HUES48 (cell line): ENCODE measurements around the gene KAT6B.
"Not testable (repeated sequence)": the region's sequence is repeated elsewhere in the genome, so short reads cannot be mapped to it uniquely, and the experiment has no call there.

ENCODE experiments used
- H3K27ac ChIP-seq: one replicate; pipeline ENCODE4 v1.7.0; 2013; ENCODE audit warnings: low read depth, low read length, inconsistent platforms
- H3K27me3 ChIP-seq: 2 replicates; pipeline ENCODE4 v1.6.1; 2013; ENCODE audit warnings: mild to moderate bottlenecking, low read length; ENCODE audit not compliant: control insufficient read depth, insufficient read depth
- H3K36me3 ChIP-seq: 2 replicates; pipeline ENCODE4 v1.6.1; 2013; ENCODE audit warnings: low read length; ENCODE audit not compliant: control insufficient read depth, insufficient read depth
- H3K4me1 ChIP-seq: 2 replicates; pipeline ENCODE4 v1.6.1; 2013; ENCODE audit warnings: mild to moderate bottlenecking, low read length; ENCODE audit not compliant: control insufficient read depth, insufficient read depth
- H3K4me3 ChIP-seq: 2 replicates; pipeline ENCODE4 v1.5.1; 2013; ENCODE audit warnings: mild to moderate bottlenecking, low read depth, low read length
- H3K9ac ChIP-seq: 2 replicates; pipeline ENCODE4 v1.6.1; 2013; ENCODE audit warnings: mild to moderate bottlenecking, low read depth, low read length, moderate library complexity
- H3K9me3 ChIP-seq: 2 replicates; pipeline ENCODE4 v1.6.1; 2013; ENCODE audit warnings: low read length; ENCODE audit not compliant: control insufficient read depth, insufficient read depth

The KAT6B gene

GRCh38 chr10:74906611-74907198 lies 80.3 kb downstream of the KAT6B start:
- Histone ChIP-seq H3K36me3 (no peaks in the 10 kb centered on the region), H3K4me3 (no peak overlapping the region), H3K27ac (no peak overlapping the region), H3K9me3 (no peaks in the 10 kb centered on the region), H3K27me3 (no peaks in the 10 kb centered on the region), H3K9ac (no peak overlapping the region), H3K4me1 (no peaks in the 10 kb centered on the region)

- H3K9me3 ChIP-seq, result no peaks in the 10 kb centered on the region
Observed at GRCh38 chr10:74909670-74910069, 83.3 kb downstream of the KAT6B start.

GRCh38 chr10:74910241-74910975 lies 84.0 kb downstream of the KAT6B start:
- Histone ChIP-seq H3K27ac (no peak overlapping the region), H3K36me3 (no peaks in the 10 kb centered on the region), H3K4me3 (no peak overlapping the region), H3K27me3 (no peaks in the 10 kb centered on the region), H3K9me3 (no peaks in the 10 kb centered on the region), H3K4me1 (0 out of 2 replicates have a peak, but pooled peaks cover 3% of the 10 kb centered on the region), H3K9ac (no peak overlapping the region)

More at GRCh38 chr10:74909670-74910069, 83.3 kb downstream of the KAT6B start:
- H3K27ac ChIP-seq, result no peak overlapping the region
- H3K27me3 ChIP-seq, result no peaks in the 10 kb centered on the region
- 0 out of 2 replicates have a peak, but pooled peaks cover 3% of the 10 kb centered on the region for H3K4me1 ChIP-seq
- no peak overlapping the region for H3K9ac ChIP-seq
- no peaks in the 10 kb centered on the region for H3K36me3 ChIP-seq
- no peak overlapping the region for H3K4me3 ChIP-seq

- no peak overlapping the region for H3K9ac ChIP-seq
- no peaks in the 10 kb centered on the region for H3K9me3 ChIP-seq
- H3K4me3 ChIP-seq, result no peak overlapping the region
- 0 out of 2 replicates have a peak, but pooled peaks cover 3% of the 10 kb centered on the region for H3K4me1 ChIP-seq
- H3K27me3 ChIP-seq, result no peaks in the 10 kb centered on the region
- no peaks in the 10 kb centered on the region for H3K36me3 ChIP-seq
- no peak overlapping the region for H3K27ac ChIP-seq
Observed at GRCh38 chr10:74910976-74911350, 84.6 kb downstream of the KAT6B start.

- Histone ChIP-seq H3K27ac (no peak overlapping the region), H3K27me3 (no peaks in the 10 kb centered on the region), H3K36me3 (no peaks in the 10 kb centered on the region), H3K9me3 (no peaks in the 10 kb centered on the region), H3K4me1 (peaks cover 3% of the 10 kb centered on the region; the same call in 1 of the 2 replicates), H3K4me3 (no peak overlapping the region), H3K9ac (no peak overlapping the region)
Observed at GRCh38 chr10:74912182-74912581, 85.8 kb downstream of the KAT6B start.

GRCh38 chr10:74912682-74913081 lies 86.3 kb downstream of the KAT6B start:
- no peaks in the 10 kb centered on the region for H3K27me3 ChIP-seq
- no peak overlapping the region for H3K9ac ChIP-seq
- H3K9me3 ChIP-seq, result no peaks in the 10 kb centered on the region
- H3K36me3 ChIP-seq, result no peaks in the 10 kb centered on the region
- peaks cover 8% of the 10 kb centered on the region for H3K4me1 ChIP-seq
- H3K27ac ChIP-seq, result no peak overlapping the region
- H3K4me3 ChIP-seq, result no peak overlapping the region

- Histone ChIP-seq H3K36me3 (no peaks in the 10 kb centered on the region), H3K27me3 (no peaks in the 10 kb centered on the region), H3K4me3 (no peak overlapping the region), H3K27ac (no peak overlapping the region), H3K4me1 (peaks cover 8% of the 10 kb centered on the region), H3K9me3 (no peaks in the 10 kb centered on the region), H3K9ac (no peak overlapping the region)
Observed at GRCh38 chr10:74913377-74913979, 87.1 kb downstream of the KAT6B start.

GRCh38 chr10:74916283-74916682 lies 89.9 kb downstream of the KAT6B start:
- Histone ChIP-seq H3K9me3 (peaks cover 7% of the 10 kb centered on the region; the same call in 1 of the 2 replicates), H3K4me3 (no peak overlapping the region), H3K9ac (no peak overlapping the region), H3K36me3 (no peaks in the 10 kb centered on the region), H3K27ac (no peak overlapping the region), H3K27me3 (no peaks in the 10 kb centered on the region), H3K4me1 (peaks cover 8% of the 10 kb centered on the region)

- Histone ChIP-seq H3K9me3 (peaks cover 7% of the 10 kb centered on the region; the same call in 1 of the 2 replicates), H3K27ac (peak overlapping the region; percentile 81), H3K9ac (no peak overlapping the region), H3K36me3 (no peaks in the 10 kb centered on the region), H3K4me3 (no peak overlapping the region), H3K27me3 (no peaks in the 10 kb centered on the region), H3K4me1 (peaks cover 21% of the 10 kb centered on the region)
Observed at GRCh38 chr10:74917481-74918077, 91.2 kb downstream of the KAT6B start.

- Histone ChIP-seq H3K27ac (no peak overlapping the region), H3K9ac (no peak overlapping the region), H3K4me3 (no peak overlapping the region), H3K27me3 (no peaks in the 10 kb centered on the region), H3K36me3 (no peaks in the 10 kb centered on the region), H3K9me3 (peaks cover 7% of the 10 kb centered on the region; the same call in 1 of the 2 replicates), H3K4me1 (peaks cover 40% of the 10 kb centered on the region)
Observed at GRCh38 chr10:74919671-74920070, 93.3 kb downstream of the KAT6B start.

GRCh38 chr10:74921070-74921469 lies 94.7 kb downstream of the KAT6B start:
- H3K4me1 ChIP-seq, result peaks cover 40% of the 10 kb centered on the region
- H3K36me3 ChIP-seq, H3K4me3 ChIP-seq, H3K9me3 ChIP-seq, H3K27me3 ChIP-seq, H3K27ac ChIP-seq, H3K9ac ChIP-seq: not testable (repeated sequence)
